Hepatic stellate cell (primary cell): ENCODE measurements around the gene TF.
"Not testable (repeated sequence)": the region's sequence is repeated elsewhere in the genome, so short reads cannot be mapped to it uniquely, and the experiment has no call there.

Experiments used
- DNase-seq: peaks from one replicate; pipeline ENCODE4 v3.0.0; 2011; ENCODE audit warnings: low spot score

The TF gene

DNA sequence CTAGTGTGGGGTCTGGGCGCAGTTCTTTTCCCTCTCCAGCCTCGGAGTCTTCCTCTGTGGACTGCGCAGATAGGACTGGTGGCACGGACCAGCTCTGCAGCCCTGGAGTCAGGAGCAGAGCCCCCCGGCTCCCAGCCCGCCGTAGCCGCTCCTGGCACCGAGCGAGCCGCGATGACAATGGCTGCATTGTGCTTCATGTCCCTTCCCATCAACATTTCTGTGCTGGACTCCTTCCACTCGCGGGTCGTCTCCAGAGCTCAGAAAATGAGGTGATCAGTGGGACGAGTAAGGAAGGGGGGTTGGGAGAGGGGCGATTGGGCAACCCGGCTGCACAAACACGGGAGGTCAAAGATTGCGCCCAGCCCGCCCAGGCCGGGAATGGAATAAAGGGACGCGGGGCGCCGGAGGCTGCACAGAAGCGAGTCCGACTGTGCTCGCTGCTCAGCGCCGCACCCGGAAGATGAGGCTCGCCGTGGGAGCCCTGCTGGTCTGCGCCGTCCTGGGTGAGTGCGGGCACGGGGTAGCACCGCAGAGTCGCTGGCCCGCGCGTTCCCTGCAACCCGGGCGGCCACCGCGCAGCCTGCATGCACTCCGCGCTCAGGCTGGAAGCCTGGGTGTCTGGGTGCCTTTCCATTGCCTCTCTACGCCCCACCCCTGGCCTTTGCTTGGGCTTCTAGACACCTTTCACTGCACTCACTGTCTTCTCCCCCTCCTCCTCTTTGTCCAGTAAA is at the start of gene TF:
TF (plus strand) TSS at position 413 of the 731 bp plus-strand sequence; CDS start at position 461, 48 bp downstream.
- no peak for DNase-seq

DNA sequence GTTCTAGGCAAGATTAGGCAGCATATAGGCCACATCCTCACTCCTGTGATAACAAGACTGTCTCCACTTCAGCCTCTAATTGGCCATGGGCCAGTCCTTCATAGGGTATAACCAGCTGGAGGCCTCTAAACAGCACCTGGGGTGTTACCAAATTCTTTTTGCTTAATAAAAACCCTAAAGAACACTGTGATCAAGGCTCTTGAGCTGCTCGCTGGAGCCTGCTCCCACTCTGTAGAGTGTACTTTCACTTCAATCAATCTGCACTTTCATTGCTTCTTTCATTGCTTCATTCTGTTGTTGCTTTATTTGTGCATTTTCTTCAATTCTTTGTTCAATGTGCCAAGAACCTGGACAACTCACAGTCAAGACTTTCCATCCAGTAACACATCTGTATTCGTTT is 48.2 kb upstream of the TF start:
- no peak for DNase-seq

DNA sequence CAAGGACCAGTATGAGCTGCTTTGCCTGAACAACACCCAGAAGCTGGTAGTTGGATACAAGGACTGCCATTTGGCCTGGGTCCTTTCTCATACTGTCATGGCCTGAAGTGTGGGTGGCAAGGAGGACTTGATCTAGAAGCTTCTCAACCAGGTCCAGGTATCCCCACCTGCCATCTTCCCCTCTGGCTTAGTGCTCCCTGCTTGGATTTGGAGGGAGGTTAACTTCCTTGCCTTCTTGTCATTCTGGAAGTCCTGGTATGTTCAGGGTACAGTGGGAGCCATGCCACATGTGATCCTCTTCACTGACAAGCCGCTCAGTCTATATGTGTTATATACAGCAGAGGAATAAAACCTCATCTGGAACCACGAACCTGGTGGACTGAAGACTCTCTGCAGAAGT is 46.7 kb upstream of the TF start:
- DNase-seq: no peak

DNA sequence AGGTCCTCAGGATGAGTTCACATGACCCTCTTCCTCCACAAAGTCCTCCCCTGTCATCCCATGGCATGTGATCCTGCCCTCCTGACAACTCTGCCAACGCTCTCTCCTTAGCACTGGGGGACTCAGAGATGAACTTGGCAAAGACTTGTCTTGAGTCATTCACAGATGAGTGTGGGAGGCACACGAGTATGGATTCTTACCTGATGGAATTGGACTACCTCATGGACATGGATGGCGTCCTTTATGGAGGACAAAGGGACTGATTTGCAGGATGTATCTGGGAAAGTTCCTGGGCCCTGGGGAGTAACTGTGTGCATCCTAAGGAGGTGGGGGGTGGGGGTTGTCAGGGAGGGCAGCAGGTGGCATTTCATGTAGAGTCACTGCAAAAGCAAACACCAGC is 46.3 kb upstream of the TF start:
- no peak for DNase-seq

DNA sequence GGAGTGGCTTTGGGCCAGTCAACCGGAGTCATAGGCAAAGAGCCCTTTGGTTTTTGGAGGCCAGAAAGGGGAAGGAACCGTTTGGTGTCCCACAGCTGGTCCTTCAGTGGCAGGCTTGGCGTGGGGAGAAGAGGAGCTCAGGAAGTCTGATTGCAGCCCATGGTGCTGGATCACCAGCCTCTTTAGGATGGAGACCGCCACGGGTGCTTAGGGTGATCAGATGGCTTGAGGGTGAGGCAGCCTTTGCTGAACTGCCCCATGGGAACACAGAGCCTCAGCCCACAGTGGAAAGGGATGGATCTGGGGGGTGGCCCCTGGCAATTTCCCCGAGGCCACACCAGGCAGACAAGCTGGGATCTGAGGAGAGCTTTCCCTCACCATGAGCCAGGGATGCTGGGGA is 45.8 kb upstream of the TF start:
- no peak for DNase-seq

DNA sequence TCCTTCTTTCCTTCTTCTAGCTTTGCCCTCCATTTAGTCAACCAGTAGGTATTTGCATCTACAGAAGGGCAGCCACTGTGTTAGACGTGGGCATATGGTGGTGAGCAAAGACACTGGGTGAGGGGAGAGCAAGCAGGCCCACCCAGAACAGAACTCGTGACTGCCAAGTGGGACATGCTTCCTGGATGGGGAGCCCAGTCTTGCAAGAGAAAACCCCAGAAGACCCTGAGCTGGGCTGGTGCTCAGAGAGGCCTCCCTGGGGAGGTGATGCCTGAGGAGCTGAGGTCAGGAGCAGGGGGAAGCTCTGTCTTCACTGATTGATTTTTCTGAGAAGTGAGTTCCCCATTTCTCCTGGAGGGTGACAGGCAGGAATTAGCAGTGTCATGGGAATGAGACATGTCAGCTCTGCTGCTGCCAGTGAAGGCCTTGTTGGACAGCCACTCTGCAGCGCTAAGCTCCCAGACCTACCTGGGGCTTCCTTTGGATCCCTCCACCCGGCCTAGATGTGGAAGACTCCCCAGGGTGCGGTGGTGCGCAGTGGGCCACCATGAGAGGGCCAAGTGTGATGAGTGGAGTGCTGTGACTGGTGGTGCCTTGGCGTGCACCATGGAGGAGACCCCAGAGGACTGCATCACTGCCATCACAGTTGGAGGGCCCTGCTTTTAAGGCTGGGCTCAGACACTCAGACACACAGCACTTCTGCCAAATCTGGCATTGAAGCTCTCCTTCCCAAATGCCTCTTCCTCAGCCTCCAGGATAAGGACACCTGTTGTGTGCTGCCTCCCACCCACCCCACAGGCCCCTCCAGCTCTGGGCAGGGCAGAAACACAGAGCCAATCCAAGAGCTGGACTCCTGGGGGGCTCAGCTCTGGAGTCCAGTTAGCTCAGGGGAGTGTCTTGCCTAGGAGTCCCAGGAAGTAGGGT is 44.5 kb upstream of the TF start:
- DNase-seq: no peak

DNA sequence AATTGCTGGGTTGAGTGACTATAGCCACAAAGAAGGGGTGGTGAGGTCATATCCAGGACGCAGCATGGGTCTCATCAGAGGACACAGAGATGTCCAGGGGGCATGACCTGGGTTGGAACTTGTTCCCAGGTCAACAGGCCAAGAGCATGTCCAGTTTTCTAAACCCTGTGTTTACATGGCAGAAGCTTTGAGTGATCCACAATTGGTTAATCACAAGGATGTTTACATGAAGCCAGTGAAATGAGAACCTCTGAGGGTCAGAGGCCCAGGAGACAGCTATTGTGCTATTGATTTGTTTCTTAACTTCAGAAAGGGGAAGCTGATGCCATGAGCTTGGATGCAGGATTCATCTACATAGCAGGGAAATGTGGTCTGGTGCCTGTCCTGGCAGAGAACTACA is 42.3 kb upstream of the TF start:
- no peak for DNase-seq

DNA sequence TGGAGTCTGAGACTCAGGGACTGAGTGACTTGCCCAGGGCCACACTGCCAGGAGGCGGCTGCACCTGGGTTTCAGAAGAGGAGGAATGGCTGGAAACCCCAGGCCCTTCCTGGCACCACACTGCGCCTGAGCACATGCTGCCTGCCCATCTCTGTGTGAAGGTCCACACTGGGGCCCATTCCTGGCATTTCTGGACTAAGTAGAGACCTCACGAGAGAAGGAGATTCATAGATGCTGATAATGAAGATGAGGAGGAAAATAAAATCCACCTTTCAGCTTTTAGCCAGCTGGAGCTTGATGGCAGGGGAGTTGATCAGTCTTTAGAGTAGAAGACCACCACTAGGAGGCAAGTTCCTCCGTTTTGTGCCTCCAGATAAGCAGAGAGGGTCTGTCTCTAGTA is 40.2 kb upstream of the TF start:
- DNase-seq: no peak

DNA sequence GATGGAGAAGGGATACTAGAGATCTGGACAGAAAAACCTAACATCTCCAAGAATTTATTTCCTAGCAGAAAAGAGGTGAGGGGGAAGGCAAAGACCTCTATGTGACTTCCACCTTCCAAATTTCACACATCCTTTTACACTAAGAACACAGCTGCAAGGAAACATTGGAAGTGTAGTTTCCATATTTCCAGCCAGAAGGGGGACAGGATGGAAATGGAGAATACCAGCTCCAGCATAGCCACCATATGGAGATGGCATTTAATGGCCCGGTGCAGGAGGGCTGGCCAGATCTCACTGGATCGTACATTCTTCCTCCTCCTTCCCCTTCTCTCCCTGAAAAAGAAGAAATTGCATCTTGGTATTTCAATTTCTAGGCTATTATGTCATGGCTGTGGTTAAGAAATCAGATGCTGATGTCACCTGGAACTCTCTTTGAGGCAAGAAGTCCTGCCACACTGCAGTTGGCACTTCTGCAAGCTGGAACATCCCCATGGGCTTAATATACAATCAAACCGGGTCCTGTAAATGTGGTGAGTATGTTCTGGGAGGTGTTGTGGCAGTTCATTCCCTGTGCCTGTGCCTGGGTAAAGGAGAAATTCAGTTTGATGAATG is 36.9 kb upstream of the TF start:
- no peak for DNase-seq

DNA sequence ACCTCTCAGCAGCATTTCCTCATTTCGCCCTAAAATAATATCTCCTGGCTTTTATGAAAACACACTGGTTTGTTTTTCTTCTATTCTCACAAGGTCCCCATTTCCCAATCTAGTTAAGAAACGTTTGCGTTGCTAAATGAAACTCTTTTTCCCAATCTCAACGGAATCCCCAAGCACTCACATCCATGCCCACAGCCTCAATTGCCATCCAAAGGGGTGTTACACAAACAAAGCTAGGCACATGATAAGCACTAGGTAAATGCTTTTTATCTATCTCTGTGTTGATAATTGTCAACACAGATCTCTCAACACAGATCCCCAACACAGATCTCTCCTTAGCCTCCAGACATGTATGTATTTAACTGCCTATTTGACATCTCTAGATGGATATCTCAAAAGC is 35.2 kb upstream of the TF start:
- no peak for DNase-seq

DNA sequence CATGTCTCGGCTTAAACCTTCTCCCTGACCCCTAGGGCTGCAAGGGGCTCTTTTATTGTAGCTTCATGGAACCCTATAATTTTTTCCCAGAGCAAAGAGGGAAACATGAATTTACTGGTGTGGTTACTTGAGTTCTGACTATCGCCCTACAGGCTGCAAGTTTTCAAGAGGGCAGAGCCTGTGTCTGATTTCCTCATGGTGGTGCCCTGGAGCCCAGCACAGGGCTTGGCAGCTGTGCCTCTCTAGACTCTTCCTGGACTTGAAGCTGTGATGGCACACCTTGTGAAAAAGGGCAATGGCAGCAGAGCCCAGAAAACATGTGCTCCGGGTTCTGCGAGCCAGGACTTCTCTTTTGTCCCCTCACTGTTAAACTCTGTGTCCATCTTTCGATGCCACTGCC is 34.2 kb upstream of the TF start:
- DNase-seq: no peak

DNA sequence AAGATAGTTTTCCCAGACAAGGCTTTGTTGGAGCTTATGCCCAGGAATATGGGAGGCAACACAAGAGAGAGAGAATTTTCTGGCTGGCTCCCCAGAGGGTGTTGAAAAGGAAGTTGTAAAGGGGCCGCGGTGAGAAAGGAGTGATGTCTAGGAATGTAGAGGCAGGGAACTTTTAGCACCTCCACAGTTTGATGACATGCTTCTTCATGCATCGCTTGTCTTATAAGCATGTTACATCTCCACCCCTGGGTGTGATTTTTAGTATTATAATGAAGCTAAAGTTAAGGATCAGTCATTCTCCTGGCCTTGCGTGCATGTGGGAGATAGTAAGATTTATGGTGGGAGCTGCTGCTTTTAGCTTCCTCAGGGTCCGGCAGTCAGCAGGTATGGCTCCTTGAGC is 32.8 kb upstream of the TF start:
- no peak for DNase-seq

DNA sequence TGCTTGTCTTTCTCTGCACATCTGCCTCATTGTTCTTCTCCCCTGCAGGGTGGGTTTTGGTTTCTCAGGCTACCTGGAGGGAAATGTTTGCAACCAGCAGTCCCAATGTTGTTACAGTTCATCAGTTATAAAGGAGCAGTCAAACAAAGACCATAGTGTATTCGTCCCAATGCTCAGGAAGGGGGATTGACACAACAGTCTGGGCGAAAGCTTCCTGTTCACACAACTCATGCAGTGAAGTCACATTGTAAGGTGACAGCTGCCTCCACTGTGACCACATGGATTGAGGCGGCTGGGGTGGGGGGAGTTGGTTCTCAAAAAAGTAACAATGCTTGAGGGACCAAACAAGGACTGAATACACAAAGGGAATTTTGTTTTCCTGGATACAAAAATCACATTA is 28.8 kb upstream of the TF start:
- DNase-seq: no peak

DNA sequence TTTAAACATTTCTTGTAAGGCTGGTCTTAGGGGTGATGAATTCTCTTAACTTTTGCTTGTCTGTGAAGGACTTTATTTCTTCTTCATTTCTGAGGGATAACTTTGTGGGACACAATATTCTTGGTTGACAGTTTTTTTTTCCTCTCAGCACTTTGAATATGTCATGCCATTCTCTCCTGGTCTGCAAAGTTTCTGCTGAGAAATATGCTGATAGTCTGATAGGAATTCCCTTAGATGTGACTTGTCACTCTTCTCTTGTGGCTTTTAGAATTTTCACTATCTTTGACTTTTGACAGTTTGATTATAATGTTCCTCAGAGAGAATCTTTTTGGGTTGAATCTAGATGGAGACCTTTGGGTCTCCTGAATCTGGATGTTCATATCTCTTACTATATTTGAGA is 23.3 kb upstream of the TF start:
- DNase-seq: no peak

DNA sequence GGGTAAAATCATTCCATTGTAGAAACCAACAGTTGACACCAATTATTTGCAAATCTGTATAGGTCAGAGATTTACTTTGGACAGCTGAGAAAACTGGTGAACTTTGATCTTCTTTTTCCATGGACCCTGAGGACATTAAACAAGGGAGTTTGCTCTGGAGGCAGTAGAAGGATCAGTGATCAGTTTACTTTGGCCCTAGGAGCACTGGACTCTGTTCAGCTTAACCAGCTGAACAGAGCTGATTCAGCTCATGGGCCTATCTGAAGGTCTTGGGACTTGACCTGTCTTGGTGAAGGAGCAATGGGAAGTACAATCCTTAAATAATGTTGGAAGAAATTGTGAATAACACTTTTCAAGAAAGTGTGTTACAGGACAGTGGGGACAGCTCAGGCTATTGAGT is 15.2 kb upstream of the TF start:
- no peak for DNase-seq

DNA sequence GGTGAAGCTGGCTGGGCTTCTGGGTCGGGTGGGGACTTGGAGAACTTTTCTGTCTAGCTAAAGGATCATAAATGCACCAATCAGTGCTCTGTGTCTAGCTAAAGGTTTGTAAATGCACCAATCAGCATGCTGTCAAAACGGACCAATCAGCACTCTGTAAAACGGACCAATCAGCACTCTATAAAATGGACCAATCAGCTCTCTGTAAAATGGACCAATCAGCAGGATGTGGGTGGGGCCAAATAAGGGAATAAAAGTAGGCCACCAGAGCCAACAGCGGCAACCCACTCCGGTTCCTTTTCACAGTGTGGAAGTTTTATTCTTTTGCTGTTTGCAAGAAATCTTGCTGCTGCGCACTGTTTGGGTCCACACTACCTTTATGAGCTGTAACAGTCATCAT is 14.0 kb upstream of the TF start:
- not testable (repeated sequence) for DNase-seq

DNA sequence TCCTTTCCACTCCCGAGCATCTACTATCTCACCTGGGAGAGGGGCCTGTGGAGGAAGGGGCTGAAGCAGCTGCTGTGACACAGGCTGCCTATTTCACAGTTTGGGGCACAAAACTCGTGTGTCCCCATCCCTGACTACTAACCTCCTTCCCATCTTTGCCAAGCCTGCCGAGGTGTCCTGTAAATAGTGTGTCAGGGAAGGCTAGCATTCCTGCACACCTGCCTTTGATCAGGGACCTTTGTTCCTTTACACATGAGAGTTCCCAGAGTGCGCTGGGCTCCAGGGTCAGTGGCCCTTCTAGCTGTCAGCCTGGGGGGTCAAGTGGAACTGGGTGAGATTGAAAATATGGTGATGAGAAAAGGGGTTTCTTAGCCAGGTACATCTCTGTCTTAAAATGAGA is 13.0 kb upstream of the TF start:
- no peak for DNase-seq

DNA sequence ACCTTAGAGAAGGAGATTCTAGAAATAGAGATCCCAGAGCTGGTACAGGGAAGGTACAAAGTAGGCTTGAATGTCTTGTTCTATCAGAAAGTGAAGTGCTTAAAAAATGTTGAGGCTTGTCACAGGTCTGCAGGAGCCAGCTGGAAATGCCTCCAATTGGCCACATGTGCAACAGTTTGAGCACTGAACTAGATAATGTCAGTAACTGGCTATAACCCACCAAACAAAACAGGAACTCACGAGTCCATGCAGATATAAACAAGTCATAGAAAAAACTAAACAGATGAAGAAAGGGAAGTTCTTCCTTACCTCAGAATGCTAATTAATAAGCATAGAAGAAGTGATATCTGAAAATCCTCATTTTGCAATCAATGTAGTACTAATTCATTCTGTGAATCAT is 11.9 kb upstream of the TF start:
- DNase-seq: no peak

DNA sequence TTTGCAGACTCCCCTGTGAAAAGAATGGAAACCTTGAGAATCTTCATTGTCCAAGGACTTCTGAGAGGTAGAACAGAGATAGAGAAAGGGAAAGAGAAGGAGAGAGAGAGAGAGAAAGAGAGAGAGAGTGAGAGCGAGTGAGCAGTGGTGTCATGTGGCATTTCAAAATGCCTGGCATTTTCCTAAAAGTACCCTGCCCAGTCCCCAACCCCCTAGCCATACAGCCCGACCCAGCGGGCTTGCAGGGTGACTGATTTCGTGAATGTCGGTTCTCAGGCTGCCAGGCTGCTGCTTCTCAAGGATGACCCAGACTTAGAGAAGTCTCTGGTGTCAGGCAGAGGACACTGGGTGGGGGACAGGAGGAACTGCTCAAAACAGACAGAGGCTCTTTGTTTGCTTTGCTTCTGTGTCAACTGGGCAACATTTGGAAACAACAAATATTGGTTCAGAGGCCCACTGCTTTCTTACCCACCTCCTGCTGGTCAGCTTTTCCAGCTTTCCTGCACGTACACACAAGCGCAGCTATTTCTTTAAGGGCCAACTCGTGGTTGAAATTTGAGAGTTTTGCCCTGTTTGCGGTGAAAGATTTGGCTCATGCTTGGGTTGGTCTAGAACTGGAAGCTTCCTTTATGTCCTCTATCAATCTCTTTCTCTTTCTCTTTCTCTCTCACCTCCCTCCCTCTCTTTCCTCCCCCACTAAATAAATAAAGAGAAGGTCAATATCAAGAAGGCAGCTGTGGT is 3.7 kb upstream of the TF start:
- DNase-seq: no peak

DNA sequence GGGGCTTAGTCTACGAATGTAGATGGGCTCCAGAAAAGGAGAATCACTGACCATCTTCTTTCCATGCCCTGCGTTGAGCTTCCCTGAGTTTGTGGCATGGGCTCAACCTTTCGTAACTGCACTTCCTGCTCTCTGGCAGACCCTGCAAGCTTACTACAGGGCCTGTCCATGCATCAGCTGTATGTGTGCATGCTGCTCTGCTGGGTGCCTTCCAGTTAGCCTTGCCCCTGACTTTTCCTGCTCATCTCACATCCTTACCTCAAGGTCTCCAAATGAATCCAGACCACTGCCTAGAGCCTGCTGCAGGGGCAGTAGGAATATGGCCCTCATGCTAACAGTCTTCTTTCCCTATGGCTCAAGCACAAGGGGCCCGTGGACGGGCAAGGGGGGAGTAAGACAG is 2.0 kb upstream of the TF start:
- DNase-seq: no peak

DNA sequence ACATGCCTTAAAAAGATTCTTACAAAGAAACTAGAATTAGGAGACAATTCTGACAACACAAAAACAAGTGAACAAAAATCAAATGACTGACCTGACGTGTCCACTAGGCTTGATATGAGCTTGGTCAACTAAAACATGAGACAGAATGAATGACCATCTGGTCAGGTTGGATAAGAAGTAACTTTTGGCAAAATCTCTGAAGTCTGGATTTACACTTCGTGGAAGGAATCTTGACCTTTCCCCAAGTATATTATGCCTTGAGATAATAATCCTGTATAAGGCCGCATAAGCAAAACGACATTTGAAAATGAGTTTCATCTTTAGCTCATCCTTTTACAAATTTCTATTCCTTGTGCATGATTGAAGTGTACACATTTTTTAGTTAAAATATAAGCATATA is 1.1 kb upstream of the TF start:
- no peak for DNase-seq

DNA sequence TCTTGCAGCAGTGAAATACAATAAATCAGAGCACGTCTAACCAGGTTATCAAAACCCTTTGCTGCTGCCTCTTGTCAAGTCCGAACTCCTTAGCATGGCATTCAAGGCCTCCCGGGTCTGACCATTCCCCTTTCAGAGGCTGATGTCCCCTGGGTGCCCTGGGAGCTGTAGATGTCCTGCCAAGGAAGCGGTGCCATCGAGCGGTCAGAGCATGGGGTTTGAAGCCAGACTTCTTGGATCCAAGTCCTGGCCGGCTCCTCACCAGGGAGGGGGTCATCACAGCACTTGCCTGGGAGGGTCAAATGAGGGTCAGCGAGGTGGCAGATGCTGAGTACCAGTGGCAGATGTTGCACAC is 496 bp downstream of the TF start:
- no peak for DNase-seq

DNA sequence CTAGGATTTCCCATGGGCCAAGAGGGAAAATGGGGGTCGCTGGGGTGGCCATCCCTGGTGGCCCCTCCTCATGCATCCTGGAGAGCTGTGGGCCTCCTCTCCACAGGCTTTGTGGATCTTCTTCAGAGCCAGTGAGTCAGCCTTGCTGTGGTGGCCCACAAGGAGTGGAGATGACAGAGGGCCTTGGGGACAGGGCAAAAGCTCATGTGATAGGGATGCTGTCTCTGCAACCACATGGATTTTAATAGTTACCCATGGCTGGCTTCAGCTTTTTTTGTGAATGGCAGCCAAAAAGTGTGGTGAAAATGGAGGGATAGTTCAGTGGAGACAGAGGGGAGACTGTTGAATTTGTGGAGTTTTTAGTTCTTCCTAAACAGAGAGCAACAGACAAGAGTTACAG is 1.2 kb downstream of the TF start:
- DNase-seq: no peak
